NCI-H524 treated with DMSO at 0.1 percent for 48 hours (cell line): ENCODE measurements around the gene CELF4.

Experiments
- DNase-seq: peaks from one replicate; lab custom pipeline; 2025; lab: John Stamatoyannopoulos, UW

The CELF4 gene

DNA sequence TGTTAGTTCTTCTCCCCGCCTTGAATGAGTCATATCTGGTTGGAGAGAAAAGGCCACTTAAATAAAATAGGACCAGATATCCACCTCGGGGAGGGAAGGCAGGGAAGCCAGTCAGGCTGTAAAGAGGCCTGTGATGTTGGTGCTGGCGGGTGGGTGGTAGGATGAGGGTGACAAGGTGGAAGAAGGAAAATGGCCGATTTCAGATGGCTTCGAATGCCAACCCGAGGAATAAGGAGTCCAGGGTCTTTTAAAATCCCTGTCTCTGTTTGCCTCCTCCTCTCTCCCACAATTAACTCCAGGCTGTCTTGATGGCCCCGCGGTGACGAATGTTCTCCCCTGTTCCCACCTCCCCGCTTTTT is 41.5 kb downstream of the CELF4 start:
- DNase-seq: no peak

- DNase-seq: peak; percentile 50
Observed at GRCh38 chr18:37521510-37522465, 43.8 kb downstream of the CELF4 start.

DNA sequence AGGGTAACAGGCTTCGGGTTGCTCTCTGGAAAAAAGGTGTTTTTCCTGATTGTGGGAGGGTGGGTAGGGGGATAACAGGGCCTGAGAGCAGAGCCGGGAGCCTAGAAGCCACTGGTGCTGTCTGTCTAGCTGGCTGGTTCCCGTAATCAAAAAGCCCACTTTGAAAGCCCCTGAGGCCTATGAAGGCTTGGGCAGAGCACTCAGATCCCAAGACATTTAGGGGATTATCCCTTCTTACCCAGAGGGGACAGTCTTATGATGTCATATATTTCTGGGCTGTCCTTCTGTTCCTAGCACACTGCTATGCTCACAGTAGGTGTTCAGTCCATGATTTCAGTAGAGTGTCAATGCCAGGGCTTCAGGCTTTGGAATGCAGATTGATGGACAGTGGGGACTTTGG is 45.1 kb downstream of the CELF4 start:
- no peak for DNase-seq

DNA sequence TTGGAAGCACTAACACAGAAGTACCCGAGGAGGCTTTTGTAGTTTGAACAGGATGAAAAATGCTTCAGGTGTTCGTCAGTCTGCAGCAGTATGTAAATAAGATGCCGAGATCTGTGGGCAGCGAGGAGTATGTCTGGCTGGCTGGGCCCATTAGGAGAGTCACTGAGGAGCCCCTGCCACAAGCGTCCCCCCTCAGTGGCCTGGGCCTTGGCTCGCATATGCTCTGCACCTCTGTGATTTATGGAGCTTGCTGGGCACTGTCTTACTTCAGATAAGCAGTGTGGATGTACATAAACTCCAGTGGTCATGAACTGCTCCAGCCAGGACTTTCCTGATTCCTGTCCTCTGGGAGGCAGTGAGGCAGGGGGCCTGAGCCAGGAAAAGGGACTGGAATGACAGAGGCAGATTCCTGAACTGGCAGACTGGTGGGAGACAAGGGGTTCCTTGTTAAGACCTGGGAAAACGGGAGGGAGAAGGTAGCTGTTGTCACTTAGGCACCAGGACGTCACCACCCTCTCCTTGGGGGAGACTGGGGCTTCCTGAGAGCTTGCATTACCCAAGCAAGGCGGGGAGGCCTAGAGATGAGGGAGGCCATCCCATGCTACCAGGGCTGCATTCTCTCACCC is 46.0 kb downstream of the CELF4 start:
- no peak for DNase-seq

- DNase-seq: no peak
Observed at GRCh38 chr18:37516361-37516853, 49.2 kb downstream of the CELF4 start.

GRCh38 chr18:37514953-37515352 is 50.6 kb downstream of the CELF4 start:
- peak; percentile 59 for DNase-seq

DNA sequence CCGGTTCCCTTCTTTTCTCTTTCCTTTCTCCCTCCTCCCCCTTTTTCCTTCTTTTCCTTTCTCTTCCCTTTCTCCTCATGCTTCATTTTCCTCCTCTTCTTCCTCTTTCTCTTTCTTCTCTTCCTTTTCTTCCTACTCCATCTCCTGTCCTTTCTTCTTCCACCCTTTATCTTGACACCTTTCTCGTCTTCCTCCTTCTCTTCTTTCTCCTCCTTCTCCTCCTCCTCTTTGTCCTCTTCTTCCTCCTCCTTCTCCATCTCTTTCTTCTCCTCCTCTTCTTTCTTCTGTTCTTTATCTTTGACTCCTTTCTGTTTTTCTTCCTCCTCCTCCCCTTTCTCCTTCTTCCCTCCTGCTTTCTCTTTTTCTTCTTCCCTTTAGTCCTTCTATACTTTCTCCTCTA is 53.2 kb downstream of the CELF4 start:
- DNase-seq: no peak

GRCh38 chr18:37511721-37512298 is 53.8 kb downstream of the CELF4 start:
- no peak for DNase-seq

DNA sequence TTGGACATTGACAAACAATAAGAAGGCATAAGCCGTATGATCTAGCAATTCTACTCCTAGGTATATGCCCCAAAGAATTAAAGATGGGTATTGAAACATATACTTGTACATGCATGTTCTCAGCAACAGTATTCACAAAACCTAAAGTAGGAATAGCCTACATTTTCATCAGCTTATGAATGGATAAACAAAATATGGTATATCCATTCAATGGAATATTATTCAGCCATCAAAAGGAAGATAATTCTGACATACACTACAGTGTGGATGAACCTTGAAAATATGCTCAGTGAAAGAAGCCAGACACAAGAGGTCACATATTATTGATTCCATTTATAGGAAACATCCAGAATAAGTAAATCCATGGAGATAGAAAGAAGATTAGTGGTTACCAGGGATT is 56.0 kb downstream of the CELF4 start:
- DNase-seq: no peak

GRCh38 chr18:37508207-37508606 is 57.4 kb downstream of the CELF4 start:
- peak; percentile 14 for DNase-seq

GRCh38 chr18:37507239-37507638 is 58.4 kb downstream of the CELF4 start:
- no peak for DNase-seq

GRCh38 chr18:37506001-37506400 is 59.6 kb downstream of the CELF4 start:
- DNase-seq: no peak

DNA sequence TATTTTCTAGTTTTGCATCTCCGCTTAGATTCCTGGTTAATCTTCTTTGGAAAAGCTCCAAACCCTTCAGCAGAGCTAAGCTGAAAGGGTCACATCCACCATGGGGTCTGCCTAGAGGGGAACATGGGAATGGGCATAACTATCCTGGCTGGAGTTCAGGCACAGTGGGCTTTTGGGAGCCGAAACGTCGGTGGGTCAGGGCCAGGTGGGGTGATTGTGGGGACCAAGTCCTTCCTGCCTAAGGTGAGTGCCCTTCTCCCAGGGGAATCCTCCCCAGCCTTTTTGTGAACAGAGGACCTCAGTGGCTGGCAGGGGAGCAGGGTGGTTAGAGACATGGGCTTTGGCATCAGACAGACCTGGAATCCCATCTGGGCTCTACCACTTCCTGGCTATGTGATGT is 60.3 kb downstream of the CELF4 start:
- no peak for DNase-seq

GRCh38 chr18:37502601-37503000 is 63.0 kb downstream of the CELF4 start:
- no peak for DNase-seq

DNA sequence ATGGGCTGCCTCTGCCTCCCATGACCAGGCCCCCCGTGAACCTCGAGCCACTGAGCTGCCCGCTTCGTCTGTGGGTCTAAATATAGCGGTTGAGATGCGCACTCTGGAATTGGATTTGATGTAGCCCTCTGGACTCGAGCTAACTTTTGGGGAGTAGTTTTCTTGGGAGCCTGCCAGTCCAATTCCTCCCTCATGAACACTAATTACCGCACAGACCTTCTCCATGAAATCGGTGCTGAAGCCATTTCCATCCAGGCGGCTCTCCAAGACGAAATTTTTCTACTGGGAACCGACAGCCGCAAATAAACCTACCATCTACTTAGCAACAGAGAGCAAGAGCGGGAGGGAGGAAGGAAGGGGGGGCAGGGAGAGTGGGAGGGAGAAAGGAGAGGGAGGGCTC is 63.6 kb downstream of the CELF4 start:
- no peak for DNase-seq

- DNase-seq: no peak
Observed at GRCh38 chr18:37501136-37501535, 64.5 kb downstream of the CELF4 start.

DNA sequence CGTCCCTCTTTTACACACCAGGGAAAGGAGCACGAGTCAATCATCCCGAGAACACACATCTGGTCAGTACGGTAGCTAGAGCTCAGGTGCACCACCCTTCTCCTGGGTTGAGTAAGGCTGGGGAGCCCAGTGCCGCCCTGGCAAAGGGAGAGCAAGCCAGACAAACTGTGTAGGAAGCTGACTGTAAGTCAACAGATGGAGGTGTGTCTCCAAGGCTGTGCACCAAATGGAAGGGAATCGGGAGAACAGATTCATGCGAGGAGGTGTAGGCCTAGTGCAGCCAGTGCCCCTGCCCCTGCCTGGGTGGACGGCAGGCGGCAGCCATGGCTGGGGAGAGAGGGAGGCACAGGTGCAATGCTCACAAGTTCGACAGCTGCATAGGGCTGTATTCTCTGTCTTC is 65.7 kb downstream of the CELF4 start:
- DNase-seq: no peak

- peak; percentile 33 for DNase-seq
Observed at GRCh38 chr18:37499044-37499443, 66.6 kb downstream of the CELF4 start.

DNA sequence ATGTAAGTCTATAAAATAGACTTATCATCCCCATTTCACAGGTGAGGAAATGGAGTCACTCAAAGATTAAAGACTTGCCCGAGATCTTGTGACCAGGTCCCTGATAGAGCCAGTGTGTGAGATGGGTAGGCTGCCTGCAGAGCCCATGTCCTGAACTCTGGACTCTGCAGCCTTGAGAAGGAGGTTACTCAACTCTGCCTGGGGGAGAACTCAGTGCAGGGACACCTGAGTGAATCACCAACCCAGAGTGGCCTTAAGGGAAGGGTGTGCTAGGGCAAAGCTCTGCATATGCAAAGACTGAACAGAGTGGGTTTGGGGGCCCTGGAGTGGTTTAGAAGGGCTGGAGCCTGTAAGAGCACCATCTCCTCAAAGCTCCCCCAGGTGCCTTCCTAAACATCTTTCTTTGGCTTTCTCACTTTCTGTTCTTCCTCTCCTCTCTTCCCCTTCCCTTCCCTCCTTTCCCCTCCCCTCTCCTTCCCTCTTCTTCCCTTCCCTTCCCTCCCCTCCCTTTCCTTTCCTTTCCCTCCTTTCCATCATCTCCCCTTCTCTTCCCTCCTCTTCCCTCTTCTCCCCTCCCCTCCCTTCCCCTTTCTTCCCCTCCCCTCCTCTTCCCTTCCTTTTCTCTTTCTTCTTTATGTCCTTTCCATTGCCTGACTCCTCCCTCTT is 67.6 kb downstream of the CELF4 start:
- DNase-seq: no peak

DNA sequence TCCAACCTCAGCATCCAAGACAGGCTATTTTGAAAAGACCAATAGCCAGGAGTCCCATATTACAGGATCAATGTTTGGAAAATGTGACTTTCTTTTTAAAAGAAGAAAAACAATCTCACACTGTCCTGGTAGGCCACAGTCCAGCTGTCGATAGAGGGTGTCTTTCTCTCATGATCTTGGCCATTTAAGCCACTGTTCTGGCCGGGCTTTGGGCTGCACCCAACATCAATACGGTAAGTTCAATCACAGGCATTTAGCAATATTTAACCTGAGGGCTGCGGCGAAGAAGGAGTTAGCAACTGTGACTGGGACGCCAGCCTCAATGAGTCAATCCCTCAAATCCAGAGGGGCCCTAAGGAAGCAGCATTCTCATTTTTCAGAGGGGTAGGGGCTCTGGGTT is 69.0 kb downstream of the CELF4 start:
- no peak for DNase-seq

DNA sequence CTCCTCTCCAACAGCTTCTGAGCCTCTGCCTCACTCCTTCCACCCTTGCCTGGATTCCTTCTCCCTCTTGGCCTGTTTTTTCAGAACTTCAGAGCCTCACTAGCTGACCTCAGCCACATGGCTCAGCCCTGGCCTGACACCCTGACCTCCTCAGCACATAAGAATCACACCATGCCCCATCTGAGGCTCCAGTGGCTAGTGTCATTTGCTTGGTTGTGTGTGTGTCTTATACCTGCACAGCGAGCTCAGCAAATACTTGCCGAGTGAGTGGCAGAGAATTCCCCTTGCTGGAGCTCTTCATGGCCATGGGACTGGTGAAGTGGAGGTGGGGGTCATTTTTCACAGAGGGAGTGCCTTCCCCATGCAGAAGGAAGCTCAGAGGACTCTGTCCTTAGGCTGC is 70.2 kb downstream of the CELF4 start:
- DNase-seq: no peak

DNA sequence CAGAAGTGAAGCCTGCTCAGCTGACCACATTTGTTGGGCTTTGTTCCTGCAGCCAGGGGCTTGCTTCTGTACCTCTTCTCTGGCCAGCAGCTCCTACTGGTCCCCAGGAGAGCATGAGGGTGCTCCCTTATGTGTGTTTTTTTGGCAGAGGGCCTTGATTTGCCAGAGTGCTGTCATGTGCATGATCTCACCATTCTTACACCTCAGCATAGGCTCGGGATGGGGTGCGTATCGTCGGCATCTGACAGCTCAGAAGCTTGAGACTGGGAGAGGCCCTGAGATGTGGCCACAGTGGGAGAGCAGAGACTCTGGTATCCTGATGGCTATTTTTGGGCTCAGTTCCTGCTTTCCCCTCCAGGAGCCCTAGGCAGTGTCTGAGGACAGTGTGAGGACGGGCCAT is 71.2 kb downstream of the CELF4 start:
- no peak for DNase-seq
